IPS-18a (cell line): ENCODE results near the gene ZNF235.
"Not testable (repeated sequence)": the region's sequence is repeated elsewhere in the genome, so short reads cannot be mapped to it uniquely, and the experiment has no call there.

ENCODE experiments used
- H3K27ac ChIP-seq: one replicate; pipeline ENCODE4 v1.5.1; 2013; ENCODE audit warnings: low read length
- H3K27me3 ChIP-seq: one replicate; pipeline ENCODE4 v1.6.1; 2013; ENCODE audit warnings: mild to moderate bottlenecking, low read length; ENCODE audit not compliant: control insufficient read depth, insufficient read depth
- H3K36me3 ChIP-seq: one replicate; pipeline ENCODE4 v1.6.1; 2013; ENCODE audit warnings: low read depth, low read length; ENCODE audit not compliant: control insufficient read depth
- H3K4me1 ChIP-seq: one replicate; pipeline ENCODE4 v1.6.1; 2013; ENCODE audit warnings: low read depth, low read length; ENCODE audit not compliant: control insufficient read depth
- H3K4me3 ChIP-seq: one replicate; pipeline ENCODE4 v1.5.1; 2013; ENCODE audit warnings: low read length
- H3K9ac ChIP-seq: one replicate; pipeline ENCODE4 v1.6.1; 2013; ENCODE audit warnings: mild to moderate bottlenecking, low read length, moderate library complexity
- H3K9me3 ChIP-seq: one replicate; pipeline ENCODE4 v1.6.1; 2013; ENCODE audit warnings: low read depth, low read length; ENCODE audit not compliant: control insufficient read depth

Gene ZNF235

GRCh38 chr19:44255705-44256411 lies 49.0 kb downstream of the ZNF235 start:
- Histone ChIP-seq H3K36me3 (no peaks in the 10 kb centered on the region), H3K4me1 (no peaks in the 10 kb centered on the region), H3K27ac (no peak overlapping the region), H3K9ac (no peak overlapping the region), H3K4me3 (no peak overlapping the region), H3K27me3 (peaks cover 5% of the 10 kb centered on the region), H3K9me3 (peaks cover 53% of the 10 kb centered on the region)

GRCh38 chr19:44254496-44254895 lies 50.3 kb downstream of the ZNF235 start:
- Histone ChIP-seq H3K9ac (no peak overlapping the region), H3K9me3 (peaks cover 63% of the 10 kb centered on the region), H3K4me3 (no peak overlapping the region), H3K27ac (no peak overlapping the region), H3K4me1 (no peaks in the 10 kb centered on the region), H3K27me3 (no peaks in the 10 kb centered on the region), H3K36me3 (no peaks in the 10 kb centered on the region)

- H3K4me3 ChIP-seq, H3K4me1 ChIP-seq, H3K27me3 ChIP-seq, H3K9ac ChIP-seq, H3K36me3 ChIP-seq, H3K27ac ChIP-seq: not testable (repeated sequence)
- peaks cover 73% of the 10 kb centered on the region for H3K9me3 ChIP-seq
Observed at GRCh38 chr19:44253392-44253791, 51.4 kb downstream of the ZNF235 start.

- H3K27me3 ChIP-seq, H3K27ac ChIP-seq, H3K4me3 ChIP-seq, H3K4me1 ChIP-seq, H3K36me3 ChIP-seq, H3K9ac ChIP-seq: not testable (repeated sequence)
- H3K9me3 ChIP-seq, result peaks cover 70% of the 10 kb centered on the region
Observed at GRCh38 chr19:44252332-44252731, 52.5 kb downstream of the ZNF235 start.

GRCh38 chr19:44236384-44236783 lies 68.4 kb downstream of the ZNF235 start:
- H3K27me3 ChIP-seq, result no peaks in the 10 kb centered on the region
- no peak overlapping the region for H3K9ac ChIP-seq
- H3K4me3 ChIP-seq, result no peak overlapping the region
- no peaks in the 10 kb centered on the region for H3K4me1 ChIP-seq
- H3K9me3 ChIP-seq, result peaks cover 31% of the 10 kb centered on the region
- H3K36me3 ChIP-seq, result peaks cover 41% of the 10 kb centered on the region
- no peak overlapping the region for H3K27ac ChIP-seq
